ENCODE data around the gene WAC. TPM values are rescaled to one million over a fixed set of nuclear protein-coding genes. Genes with fewer than 3 reads are reported as not detected.
A peak's percentile ranks its signal among the peaks of the same experiment; 100 is the strongest.
"Not testable (repeated sequence)": the region's sequence is repeated elsewhere in the genome, so short reads cannot be mapped to it uniquely, and the experiment has no call there.

WAC gene, protein sequence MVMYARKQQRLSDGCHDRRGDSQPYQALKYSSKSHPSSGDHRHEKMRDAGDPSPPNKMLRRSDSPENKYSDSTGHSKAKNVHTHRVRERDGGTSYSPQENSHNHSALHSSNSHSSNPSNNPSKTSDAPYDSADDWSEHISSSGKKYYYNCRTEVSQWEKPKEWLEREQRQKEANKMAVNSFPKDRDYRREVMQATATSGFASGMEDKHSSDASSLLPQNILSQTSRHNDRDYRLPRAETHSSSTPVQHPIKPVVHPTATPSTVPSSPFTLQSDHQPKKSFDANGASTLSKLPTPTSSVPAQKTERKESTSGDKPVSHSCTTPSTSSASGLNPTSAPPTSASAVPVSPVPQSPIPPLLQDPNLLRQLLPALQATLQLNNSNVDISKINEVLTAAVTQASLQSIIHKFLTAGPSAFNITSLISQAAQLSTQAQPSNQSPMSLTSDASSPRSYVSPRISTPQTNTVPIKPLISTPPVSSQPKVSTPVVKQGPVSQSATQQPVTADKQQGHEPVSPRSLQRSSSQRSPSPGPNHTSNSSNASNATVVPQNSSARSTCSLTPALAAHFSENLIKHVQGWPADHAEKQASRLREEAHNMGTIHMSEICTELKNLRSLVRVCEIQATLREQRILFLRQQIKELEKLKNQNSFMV
- total RNA-seq = 100 to 1,000 TPM; 141 to 162 (median 155) TPM

DNA sequence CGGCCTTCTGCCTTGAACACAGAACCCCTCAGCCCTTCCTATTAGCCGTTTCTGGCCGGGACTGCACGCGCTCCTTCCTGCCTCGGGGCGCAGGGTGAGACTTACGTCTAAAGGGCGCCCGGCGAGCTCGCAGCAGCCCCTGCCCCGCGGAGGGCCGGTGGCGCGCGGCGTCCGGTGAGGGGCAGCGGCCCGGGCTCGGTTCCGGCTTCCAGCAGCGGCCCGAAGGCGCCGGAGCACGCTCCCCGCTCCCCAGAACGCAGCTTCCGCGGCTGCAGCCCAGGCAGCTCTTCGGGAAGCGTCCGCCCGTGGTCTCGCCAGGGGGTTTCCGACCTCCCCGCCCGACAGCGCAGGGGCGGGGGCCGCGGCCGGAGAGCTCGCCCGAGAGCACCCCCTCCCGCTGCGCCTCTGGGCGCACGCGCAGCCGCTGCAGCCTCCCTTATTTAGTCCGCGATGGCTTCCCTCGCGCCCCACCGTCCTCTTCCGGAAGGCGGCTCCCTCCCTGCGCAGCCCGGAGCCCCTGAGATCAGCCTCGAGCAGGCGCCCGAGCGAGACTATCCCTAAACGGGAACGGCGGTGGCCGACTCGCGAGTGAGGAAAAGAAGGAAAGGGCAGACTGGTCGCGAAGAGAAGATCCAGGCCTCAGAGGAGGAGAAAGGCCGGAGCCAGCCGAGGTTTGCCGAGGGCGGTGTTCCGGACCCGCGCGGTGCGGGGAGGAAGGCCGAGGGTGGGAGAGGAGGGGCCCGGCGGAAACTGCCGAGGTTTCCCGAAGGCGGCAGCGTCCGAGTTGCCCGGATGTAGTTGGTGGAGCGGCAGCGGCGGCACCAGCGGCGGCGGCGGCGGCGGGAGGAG lies at the start of gene WAC:
WAC (plus strand) TSS at position 782 of the 849 bp plus-strand sequence. CDS start 462 bp downstream, outside the sequence.
- H3K4me3 ChIP-seq = peak within 1 kb of the TSS; percentile 94 to 96
- WGBS, 2 donors (ENCODE audit: low coverage in 1 of 2) = 0 to 3% methylated on average over 6 to 23 of the region's 102 CpGs
- no peaks in the 10 kb centered on the region for H3K9me3 ChIP-seq
- peak; percentile 96 for ATAC-seq
- peaks cover 0 to 23% of the 10 kb centered on the region in 2 donors for H3K36me3 ChIP-seq
- H3K27ac ChIP-seq = peak within 1 kb of the TSS; percentile 91 to 99 (median 98)
- TF ChIP-seq, protein P1, sequence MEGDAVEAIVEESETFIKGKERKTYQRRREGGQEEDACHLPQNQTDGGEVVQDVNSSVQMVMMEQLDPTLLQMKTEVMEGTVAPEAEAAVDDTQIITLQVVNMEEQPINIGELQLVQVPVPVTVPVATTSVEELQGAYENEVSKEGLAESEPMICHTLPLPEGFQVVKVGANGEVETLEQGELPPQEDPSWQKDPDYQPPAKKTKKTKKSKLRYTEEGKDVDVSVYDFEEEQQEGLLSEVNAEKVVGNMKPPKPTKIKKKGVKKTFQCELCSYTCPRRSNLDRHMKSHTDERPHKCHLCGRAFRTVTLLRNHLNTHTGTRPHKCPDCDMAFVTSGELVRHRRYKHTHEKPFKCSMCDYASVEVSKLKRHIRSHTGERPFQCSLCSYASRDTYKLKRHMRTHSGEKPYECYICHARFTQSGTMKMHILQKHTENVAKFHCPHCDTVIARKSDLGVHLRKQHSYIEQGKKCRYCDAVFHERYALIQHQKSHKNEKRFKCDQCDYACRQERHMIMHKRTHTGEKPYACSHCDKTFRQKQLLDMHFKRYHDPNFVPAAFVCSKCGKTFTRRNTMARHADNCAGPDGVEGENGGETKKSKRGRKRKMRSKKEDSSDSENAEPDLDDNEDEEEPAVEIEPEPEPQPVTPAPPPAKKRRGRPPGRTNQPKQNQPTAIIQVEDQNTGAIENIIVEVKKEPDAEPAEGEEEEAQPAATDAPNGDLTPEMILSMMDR (IDR thresholded peaks at IDR 0.05) = peak in 3 of 4 experiments; percentile 11 to 48 (median 37)
- TF ChIP-seq POLR2A (IDR thresholded peaks at IDR 0.05) (peak; percentile 71), POLR2AphosphoS5 (IDR thresholded peaks at IDR 0.05) (peak; percentile 55), EP300 (IDR thresholded peaks at IDR 0.05) (no peak)
- H3K4me1 ChIP-seq = peaks cover 0 to 62% (median 16%) of the 10 kb centered on the region in 3 donors
- H3K27me3 ChIP-seq = no peaks in the 10 kb centered on the region

DNA sequence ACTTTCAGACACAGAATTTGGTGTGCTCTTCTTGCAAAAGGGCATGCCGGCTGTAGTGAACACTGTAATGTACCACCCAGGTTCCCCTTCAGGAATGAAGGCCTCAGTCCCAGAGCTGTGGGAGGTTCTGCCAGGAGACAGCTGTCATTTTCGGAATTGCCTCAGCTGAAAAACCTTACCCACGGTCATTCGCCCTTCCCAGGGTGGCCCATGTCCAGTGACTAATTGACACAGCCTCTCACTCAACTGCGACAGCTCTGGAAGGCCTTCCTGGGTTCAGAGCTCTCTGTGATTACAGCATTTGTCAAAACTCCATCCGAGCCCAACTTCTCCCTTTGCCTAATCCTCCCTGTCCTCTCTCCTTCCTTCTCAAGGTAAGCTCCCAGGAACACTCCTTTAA lies 43.7 kb upstream of the WAC start:
- Histone ChIP-seq H3K27me3 (no peaks in the 10 kb centered on the region), H3K36me3 (no peaks in the 10 kb centered on the region), H3K4me1 (no peaks in the 10 kb centered on the region), H3K9me3 (no peaks in the 10 kb centered on the region), H3K4me3 (no peak overlapping the region), H3K27ac (no peak overlapping the region)
- WGBS, 2 donors (ENCODE audit: low coverage in 1 of 2) = 88 to 90% methylated on average over 3 of the region's 6 CpGs
- ATAC-seq = no peak
- TF ChIP-seq POLR2AphosphoS5 (IDR thresholded peaks at IDR 0.05) (no peak), EP300 (IDR thresholded peaks at IDR 0.05) (no peak), POLR2A (IDR thresholded peaks at IDR 0.05) (no peak)
- TF ChIP-seq, protein P1 (IDR thresholded peaks at IDR 0.05) = no peak

DNA sequence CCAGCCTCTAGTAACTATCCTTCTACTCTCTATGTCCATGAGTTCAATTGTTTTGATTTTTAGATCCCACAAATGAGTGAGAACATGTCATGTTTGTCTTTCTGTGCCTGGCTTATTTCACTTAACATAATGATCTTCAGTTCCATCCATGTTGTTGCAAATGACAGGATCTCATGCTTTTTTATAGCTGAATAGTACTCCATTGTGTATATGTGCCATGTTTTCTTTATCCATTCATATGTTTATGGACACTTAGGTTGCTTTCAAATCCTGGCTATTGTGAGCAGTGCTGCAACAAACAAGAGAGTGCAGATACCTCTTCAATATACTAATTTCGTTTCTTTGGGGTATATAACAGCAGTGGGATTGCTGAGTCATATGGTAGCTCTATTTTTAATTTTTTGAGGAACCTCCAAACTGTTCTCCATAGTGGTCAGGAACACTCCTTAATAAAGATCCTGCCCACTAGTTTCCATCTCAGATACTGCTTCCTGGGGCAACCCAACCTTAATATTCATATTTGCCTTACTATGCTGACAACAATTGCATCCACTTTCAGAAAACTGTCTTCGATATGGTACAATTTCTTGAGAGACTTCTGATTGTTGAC lies 42.6 kb upstream of the WAC start:
- WGBS, 2 donors (ENCODE audit: low coverage in 1 of 2) = 75 to 92% methylated on average over 2 of the region's 2 CpGs

DNA sequence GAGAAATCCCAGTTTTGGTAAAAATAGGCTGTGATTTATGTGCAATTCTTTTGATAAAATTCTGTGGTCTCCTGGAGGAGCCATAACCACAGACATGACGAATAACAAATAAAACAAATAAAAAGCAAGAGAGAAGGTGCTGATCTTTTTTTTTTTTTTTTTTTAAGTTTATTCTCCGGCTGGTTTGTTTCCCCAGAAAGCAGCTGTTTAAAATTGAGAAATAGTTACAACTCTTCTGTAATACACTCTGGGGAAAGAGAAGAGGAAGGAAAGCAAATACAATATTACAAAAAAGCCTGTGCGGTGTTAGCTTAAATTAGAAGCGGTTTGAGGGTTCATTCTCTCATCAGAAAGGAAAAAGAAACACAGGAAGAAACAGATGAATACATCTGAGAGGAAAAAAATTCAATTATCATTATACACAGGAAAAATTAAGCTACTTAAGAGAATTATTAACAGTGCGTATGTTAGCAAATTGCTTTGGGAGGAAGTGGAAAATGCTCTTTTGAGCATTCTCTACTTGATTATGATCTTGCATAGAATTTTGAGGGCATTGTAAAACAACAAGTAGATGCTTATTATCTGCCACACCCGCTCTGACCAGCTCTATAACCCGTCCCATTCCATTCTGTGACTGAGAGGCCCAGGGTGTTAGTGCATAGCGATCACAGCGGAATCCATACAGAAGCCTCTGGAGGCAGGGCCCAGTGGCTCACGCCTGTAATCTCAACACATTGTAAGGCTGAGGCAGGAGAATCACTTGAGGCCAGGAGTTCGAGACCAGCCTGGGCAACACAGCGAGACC lies 40.6 kb upstream of the WAC start:
- H3K4me1 ChIP-seq = no peaks in the 10 kb centered on the region
- H3K27me3 ChIP-seq = no peaks in the 10 kb centered on the region
- H3K4me3 ChIP-seq = no peak overlapping the region
- TF ChIP-seq, protein P1 (IDR thresholded peaks at IDR 0.05) = no peak
- TF ChIP-seq EP300 (IDR thresholded peaks at IDR 0.05) = no peak
- no peak for TF ChIP-seq POLR2AphosphoS5 (IDR thresholded peaks at IDR 0.05)
- no peak for TF ChIP-seq POLR2A (IDR thresholded peaks at IDR 0.05)
- ATAC-seq = no peak
- no peaks in the 10 kb centered on the region for H3K36me3 ChIP-seq
- no peaks in the 10 kb centered on the region for H3K9me3 ChIP-seq
- H3K27ac ChIP-seq = no peak overlapping the region
- 63 to 73% methylated on average over 2 to 12 of the region's 12 CpGs for WGBS, 2 donors (ENCODE audit: low coverage in 1 of 2)

More for the DNA sequence above, 42.6 kb upstream of the WAC start:
- H3K4me3 ChIP-seq, H3K4me1 ChIP-seq, H3K27me3 ChIP-seq, H3K27ac ChIP-seq, ATAC-seq, H3K9me3 ChIP-seq, H3K36me3 ChIP-seq: not testable (repeated sequence)
